Medulla oblongata (tissue), 1 donor: ENCODE measurements around the gene FERMT1.

ENCODE experiments used
- DNase-seq: peaks from one replicate; pipeline ENCODE4 v3.0.0-alpha.2; 2015; ENCODE audit errors: extremely low spot score

The FERMT1 gene

GRCh38 chr20:6122873-6123648 lies at the start of gene FERMT1:
TSS of gene FERMT1 (minus strand) at chr20:6123030. CDS start at chr20:6119554, 3,476 bp downstream.
- no peak for DNase-seq

GRCh38 chr20:6169251-6169650 lies 46.4 kb upstream of the FERMT1 start:
- DNase-seq: no peak

GRCh38 chr20:6168204-6168603 lies 45.4 kb upstream of the FERMT1 start:
- no peak for DNase-seq

- no peak for DNase-seq
Measured at GRCh38 chr20:6165346-6165745, 42.5 kb upstream of the FERMT1 start.

- peak; percentile 12 for DNase-seq
Measured at GRCh38 chr20:6164421-6165341, 41.9 kb upstream of the FERMT1 start.

- DNase-seq: no peak
Measured at GRCh38 chr20:6160736-6161135, 37.9 kb upstream of the FERMT1 start.

- no peak for DNase-seq
Measured at GRCh38 chr20:6157345-6157744, 34.5 kb upstream of the FERMT1 start.

- no peak for DNase-seq
Measured at GRCh38 chr20:6152777-6153176, 29.9 kb upstream of the FERMT1 start.

GRCh38 chr20:6148073-6148472 lies 25.2 kb upstream of the FERMT1 start:
- DNase-seq: no peak

- peak; percentile 82 for DNase-seq
Measured at GRCh38 chr20:6142348-6142993, 19.6 kb upstream of the FERMT1 start.

GRCh38 chr20:6140947-6141346 lies 18.1 kb upstream of the FERMT1 start:
- no peak for DNase-seq

GRCh38 chr20:6135347-6135746 lies 12.5 kb upstream of the FERMT1 start:
- no peak for DNase-seq

GRCh38 chr20:6134592-6134991 lies 11.8 kb upstream of the FERMT1 start:
- no peak for DNase-seq

GRCh38 chr20:6130045-6130444 lies 7.2 kb upstream of the FERMT1 start:
- DNase-seq: no peak

- DNase-seq: no peak
Measured at GRCh38 chr20:6127825-6128224, 5.0 kb upstream of the FERMT1 start.

GRCh38 chr20:6126846-6127245 lies 4.0 kb upstream of the FERMT1 start:
- DNase-seq: no peak

- no peak for DNase-seq
Measured at GRCh38 chr20:6123649-6124014, 802 bp upstream of the FERMT1 start.

GRCh38 chr20:6122111-6122872 lies 538 bp downstream of the FERMT1 start:
- DNase-seq: peak; percentile 11

- DNase-seq: no peak
Measured at GRCh38 chr20:6121504-6121903, 1.3 kb downstream of the FERMT1 start.

- no peak for DNase-seq
Measured at GRCh38 chr20:6120491-6120988, 2.3 kb downstream of the FERMT1 start.

GRCh38 chr20:6116758-6117157 lies 6.1 kb downstream of the FERMT1 start:
- no peak for DNase-seq
